ENCODE results near the gene KRT3. TPM values are rescaled to one million over a fixed set of nuclear protein-coding genes. Genes with fewer than 3 reads are reported as not detected.

KRT3 gene
- total and polyA plus RNA-seq, 9 of the 15 experiments (the other 6 are each of a cell fraction or from before 2014, with no cell fraction given) = not detected

DNA sequence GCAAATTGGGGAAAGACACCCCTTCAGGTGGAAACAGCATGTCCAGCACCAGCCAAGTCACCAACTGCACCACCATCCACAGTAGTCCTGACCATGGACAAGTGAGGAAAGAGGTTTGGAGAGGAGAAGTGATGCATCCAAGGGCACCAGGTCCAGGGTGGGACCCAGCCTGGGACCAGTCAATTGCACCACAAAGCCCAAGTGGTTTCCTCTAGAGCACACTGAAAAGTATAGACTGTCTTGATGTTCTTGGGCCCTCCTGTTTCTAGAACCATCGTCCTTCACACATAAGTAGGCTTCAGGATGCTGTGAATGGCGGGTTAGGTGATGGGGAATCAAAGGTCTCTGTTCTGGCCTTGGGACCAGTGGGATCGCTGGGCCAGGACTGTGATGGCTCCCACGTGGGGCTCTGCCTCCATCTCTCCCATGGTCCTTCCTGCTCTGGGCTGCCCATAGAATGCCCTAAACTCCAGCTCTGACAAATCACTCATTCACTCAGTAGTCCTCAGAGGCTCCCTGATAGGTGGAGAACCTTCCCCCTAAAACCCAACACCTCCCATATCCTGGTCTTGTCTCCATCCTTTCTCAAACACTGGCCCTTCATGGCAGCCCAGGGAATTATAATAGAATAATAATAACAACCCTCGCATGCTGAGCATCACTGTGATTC, 29.0 kb upstream of the KRT3 start:
- Histone ChIP-seq H3K27me3 (ENCODE audit: control insufficient read depth in 2 of 2, insufficient read depth in 2 of 2, low read length in 2 of 2) (peaks cover 31 to 72% of the 10 kb centered on the region in 2 experiments; a peak in 4 of 5 replicates), H3K79me2 (ENCODE audit: control insufficient read depth, insufficient read depth, low read length) (no peaks in the 10 kb centered on the region), H3K27ac (ENCODE audit: extremely low read depth, low read depth, low read length) (no peak overlapping the region), H3K9me1 (ENCODE audit: control insufficient read depth, insufficient read depth, low read length) (no peaks in the 10 kb centered on the region), H3K36me3 (ENCODE audit: control insufficient read depth, insufficient read depth, low read length) (no peaks in the 10 kb centered on the region), H3K9ac (ENCODE audit: insufficient read depth in 1 of 2, low read depth in 2 of 2, low read length in 2 of 2) (no peak overlapping the region), H3K4me3 (no peak overlapping the region), H3K9me3 (replicated peaks; ENCODE audit: control insufficient read depth, insufficient read depth, low read depth, low read length) (no peaks in the 10 kb centered on the region), H4K20me1 (replicated peaks; ENCODE audit: control insufficient read depth, insufficient read depth, low read length) (no peaks in the 10 kb centered on the region; the same call in 1 of the 2 replicates), H3K4me1 (replicated peaks in 1 of 2; ENCODE audit: control insufficient read depth in 2 of 2, insufficient read depth in 2 of 2, low read length in 2 of 2) (no peaks in the 10 kb centered on the region), H2AFZ (ENCODE audit: low read depth, low read length) (no peak overlapping the region), H3K4me2 (ENCODE audit: insufficient read depth, low read length) (no peak overlapping the region)
- ATAC-seq (no peak), FAIRE-seq (no peak), DNase-seq (ENCODE audit: extremely low read depth in 1 of 4, low spot score in 3 of 4) (no peak)
- TF ChIP-seq, protein P1, sequence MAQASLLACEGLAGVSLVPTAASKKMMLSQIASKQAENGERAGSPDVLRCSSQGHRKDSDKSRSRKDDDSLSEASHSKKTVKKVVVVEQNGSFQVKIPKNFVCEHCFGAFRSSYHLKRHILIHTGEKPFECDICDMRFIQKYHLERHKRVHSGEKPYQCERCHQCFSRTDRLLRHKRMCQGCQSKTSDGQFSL (CRISPR knock-in tag; IDR thresholded peaks at IDR 0.05) = no peak
- TF ChIP-seq, protein P1 (tag; IDR thresholded peaks at IDR 0.05) = no peak
- TF ChIP-seq MIER1 (IDR thresholded peaks at IDR 0.05; ENCODE audit: low read depth) = no peak
- TF ChIP-seq, protein P2, sequence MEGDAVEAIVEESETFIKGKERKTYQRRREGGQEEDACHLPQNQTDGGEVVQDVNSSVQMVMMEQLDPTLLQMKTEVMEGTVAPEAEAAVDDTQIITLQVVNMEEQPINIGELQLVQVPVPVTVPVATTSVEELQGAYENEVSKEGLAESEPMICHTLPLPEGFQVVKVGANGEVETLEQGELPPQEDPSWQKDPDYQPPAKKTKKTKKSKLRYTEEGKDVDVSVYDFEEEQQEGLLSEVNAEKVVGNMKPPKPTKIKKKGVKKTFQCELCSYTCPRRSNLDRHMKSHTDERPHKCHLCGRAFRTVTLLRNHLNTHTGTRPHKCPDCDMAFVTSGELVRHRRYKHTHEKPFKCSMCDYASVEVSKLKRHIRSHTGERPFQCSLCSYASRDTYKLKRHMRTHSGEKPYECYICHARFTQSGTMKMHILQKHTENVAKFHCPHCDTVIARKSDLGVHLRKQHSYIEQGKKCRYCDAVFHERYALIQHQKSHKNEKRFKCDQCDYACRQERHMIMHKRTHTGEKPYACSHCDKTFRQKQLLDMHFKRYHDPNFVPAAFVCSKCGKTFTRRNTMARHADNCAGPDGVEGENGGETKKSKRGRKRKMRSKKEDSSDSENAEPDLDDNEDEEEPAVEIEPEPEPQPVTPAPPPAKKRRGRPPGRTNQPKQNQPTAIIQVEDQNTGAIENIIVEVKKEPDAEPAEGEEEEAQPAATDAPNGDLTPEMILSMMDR (IDR thresholded peaks at IDR 0.05 in 2 of 3, conservative IDR thresholded peaks at IDR 0.05 in 1 of 3; ENCODE audit: insufficient read depth in 2 of 3, low read depth in 1 of 3, low read length in 3 of 3) = no peak
- no peak for TF ChIP-seq NBN (IDR thresholded peaks at IDR 0.05; ENCODE audit: low read depth)
- TF ChIP-seq PRPF4 (IDR thresholded peaks at IDR 0.05; ENCODE audit: insufficient read depth, low read depth, low read length, poor library complexity, severe bottlenecking) = no peak
- no peak for TF ChIP-seq ZNF766 (CRISPR knock-in tag; conservative IDR thresholded peaks at IDR 0.05)
- TF ChIP-seq, protein P3, sequence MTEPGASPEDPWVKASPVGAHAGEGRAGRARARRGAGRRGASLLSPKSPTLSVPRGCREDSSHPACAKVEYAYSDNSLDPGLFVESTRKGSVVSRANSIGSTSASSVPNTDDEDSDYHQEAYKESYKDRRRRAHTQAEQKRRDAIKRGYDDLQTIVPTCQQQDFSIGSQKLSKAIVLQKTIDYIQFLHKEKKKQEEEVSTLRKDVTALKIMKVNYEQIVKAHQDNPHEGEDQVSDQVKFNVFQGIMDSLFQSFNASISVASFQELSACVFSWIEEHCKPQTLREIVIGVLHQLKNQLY (CRISPR knock-in tag; conservative IDR thresholded peaks at IDR 0.05) = no peak
- in situ Hi-C loops (cut with MboI) (no loop called here), intact Hi-C loops (cut with micrococcal nuclease) (no loop called here)
- no TSS peak for BruUV-seq (replicated peaks)
- ChIA-PET CTCF (ENCODE audit: low intra/inter-chr PET ratio) (no interaction called here), POLR2A (interaction anchor here (1.2 kb wide), 1 partner anchor 10 kb away, joined by 3 read pairs; no protein-coding TSS in a partner anchor)
- 2% methylated on average over 5 of the region's 5 CpGs for WGBS (ENCODE audit: insufficient coverage, low coverage, missing lambda C conversion rate)
